Endothelial cell of umbilical vein (primary cell): ENCODE results near the gene EGLN1. TPM values are rescaled to one million over a fixed set of nuclear protein-coding genes. Genes with fewer than 3 reads are reported as not detected.

Experiments
- BruUV-seq: library from RNA; stranded (reverse); fragments of 400-500 nt; replicated peaks from 2 replicates; lab custom pipeline; 2021; lab: Mats Ljungman, UMichigan
- CTCF ChIA-PET: fragments of 300-600, 350-600 bp; sonication (Branson Sonifier 250); formaldehyde crosslinking; loops from one replicate; lab custom pipeline; 2021; ENCODE audit warnings: antibody characterized with exemption, inconsistent platforms; lab: Charles Lee
- POLR2A ChIA-PET: fragments of 300-600, 350-600 bp; sonication (Branson Sonifier 250); formaldehyde crosslinking; loops from one replicate; lab custom pipeline; 2021; ENCODE audit warnings: antibody characterized with exemption, inconsistent platforms; lab: Charles Lee
- DNase-seq: peaks from one replicate; pipeline ENCODE4 v3.0.0-alpha.2; 2011; ENCODE audit warnings: low read depth, low spot score
- FAIRE-seq: peaks from 2 replicates; lab custom pipeline; 2011; peaks lifted over from hg19 to GRCh38; lab: Jason Lieb, UNC
- H2AFZ ChIP-seq: 2 replicates; pipeline ENCODE4 v1.6.0; 2012; ENCODE audit warnings: low read depth, low read length, control low read depth, inconsistent platforms
- H3K27ac ChIP-seq: 2 replicates; pipeline ENCODE4 v1.5.1; 2011; ENCODE audit warnings: low read depth, mild to moderate bottlenecking, control low read depth, low read length, moderate library complexity; ENCODE audit not compliant: insufficient read depth
- H3K27me3 ChIP-seq, 2 experiments: 2 replicates each; pipeline versions ENCODE4 v1.6.0 to v1.6.1; 2011; ENCODE audit warnings: low read length in 2 of 2, mixed read lengths in 1 of 2; ENCODE audit not compliant: control insufficient read depth in 2 of 2, insufficient read depth in 2 of 2
- H3K36me3 ChIP-seq, 2 experiments: 2 replicates in 1 of 2; 3 replicates in 1 of 2; pipeline ENCODE4 v1.5.1; 2011; ENCODE audit warnings: low read length in 2 of 2, mild to moderate bottlenecking in 1 of 2, moderate library complexity in 1 of 2; ENCODE audit not compliant: control insufficient read depth in 2 of 2, insufficient read depth in 2 of 2; ENCODE audit errors: extremely low read depth in 1 of 2
- H3K4me1 ChIP-seq: 3 replicates; pipeline ENCODE4 v1.5.1; 2011; ENCODE audit warnings: mild to moderate bottlenecking, low read length; ENCODE audit not compliant: control insufficient read depth, insufficient read depth; ENCODE audit errors: extremely low read depth
- H3K4me2 ChIP-seq: 2 replicates; pipeline ENCODE4 v1.6.1; 2011; ENCODE audit warnings: low read length, control low read depth, mixed read lengths; ENCODE audit not compliant: insufficient read depth
- H3K4me3 ChIP-seq, 3 experiments: fragments of 200-600 bp in 1 of 3; sonication (generic), shearing (Covaris generic) in 1 of 3; replicated peaks in 1 of 3; 2 replicates each; pipeline ENCODE4 v1.5.1; 2011 to 2016; ENCODE audit warnings: control low read depth in 3 of 3, low read length in 3 of 3, mild to moderate bottlenecking in 2 of 3, inconsistent platforms in 1 of 3, low read depth in 1 of 3, moderate library complexity in 1 of 3; ENCODE audit not compliant: insufficient read depth in 1 of 3
- H3K79me2 ChIP-seq: 2 replicates; pipeline ENCODE4 v1.6.0; 2012; ENCODE audit warnings: low read length, inconsistent platforms; ENCODE audit not compliant: control insufficient read depth, insufficient read depth
- H3K9ac ChIP-seq: replicated peaks from 2 replicates; pipeline ENCODE3; 2011; ENCODE audit warnings: low read length, control low read depth; ENCODE audit not compliant: insufficient read depth; ENCODE audit errors: extremely low read depth
- H3K9me1 ChIP-seq: replicated peaks from 3 replicates; pipeline ENCODE4 v1.6.0; 2011; ENCODE audit warnings: mild to moderate bottlenecking, low read length; ENCODE audit not compliant: control insufficient read depth, insufficient read depth; ENCODE audit errors: extremely low read depth
- H3K9me3 ChIP-seq: replicated peaks from 2 replicates; pipeline ENCODE4 v1.5.1; 2012; ENCODE audit warnings: low read length, inconsistent platforms; ENCODE audit not compliant: control insufficient read depth, insufficient read depth
- H4K20me1 ChIP-seq: replicated peaks from 2 replicates; pipeline ENCODE3; 2011; ENCODE audit warnings: mild to moderate bottlenecking, low read length; ENCODE audit not compliant: control insufficient read depth, insufficient read depth; ENCODE audit errors: extremely low read depth
- EZH2 ChIP-seq: IDR thresholded peaks from 2 replicates; pipeline ENCODE4 v1.6.1; 2012; ENCODE audit warnings: borderline replicate concordance, low read depth, mild to moderate bottlenecking, moderate library complexity, low read length, inconsistent platforms; ENCODE audit not compliant: severe bottlenecking
- FOS ChIP-seq: IDR thresholded peaks from 2 replicates; pipeline ENCODE4 v1.6.1; 2011; ENCODE audit warnings: mild to moderate bottlenecking, low read length, moderate library complexity, borderline replicate concordance; ENCODE audit not compliant: insufficient read depth
- GATA2 ChIP-seq: IDR thresholded peaks from 2 replicates; pipeline ENCODE4 v1.7.0; 2011; ENCODE audit warnings: low read depth, mild to moderate bottlenecking, moderate library complexity, mixed read lengths, low read length; ENCODE audit not compliant: insufficient read length, insufficient read depth
- JUN ChIP-seq: IDR thresholded peaks from 2 replicates; pipeline ENCODE4 v1.6.1; 2011; ENCODE audit warnings: borderline replicate concordance, low read depth; ENCODE audit not compliant: insufficient read length, insufficient read depth
- MYC ChIP-seq: IDR thresholded peaks from one replicate; pipeline ENCODE4 v1.6.1; 2011; ENCODE audit warnings: mild to moderate bottlenecking, low read depth, low read length
- POLR2A ChIP-seq: IDR thresholded peaks from 2 replicates; pipeline ENCODE4 v1.6.1; 2012; ENCODE audit warnings: low read depth, mild to moderate bottlenecking, control low read depth, low read length
- dilution Hi-C: fragments of 300-500 bp; cut with MboI; formaldehyde crosslinking; loops from one replicate; pipeline ENCODE4 v1.15.0; 2019; ENCODE audit warnings: low sequenced_read_pairs; ENCODE audit not compliant: extremely low pct_ligation_motif_present
- intact Hi-C: fragments of 100-400 bp; cut with micrococcal nuclease; formaldehyde crosslinking; loops from one replicate; pipeline ENCODE4 v1.10.0; 2022
- polyA plus RNA-seq, 4 experiments: library from polyadenylated mRNA; depleted of rRNA in 3 of 4; stranded (reverse) in 3 of 4; unstranded in 1 of 4; fragments of >200 nt; gene quantifications; 2 replicates each; pipeline versions ENCODE4 v1.2.1 to v1.2.3, GENCODE V29; 2011 to 2012; ENCODE audit warnings: missing spikeins in 1 of 4
- total RNA-seq: library from RNA; stranded (reverse); gene quantifications from 2 replicates; pipeline ENCODE4 v1.2.3, GENCODE V29; 2021
- TF ChIP-seq, protein P1 (sequence below): IDR thresholded peaks from 2 replicates; pipeline ENCODE4 v1.6.1; 2011; ENCODE audit not compliant: insufficient read depth, insufficient read length
- TF ChIP-seq, protein P2 (sequence below), 2 donors: IDR thresholded peaks; 1 replicate in 1 of 2; 2 replicates in 1 of 2; pipeline ENCODE4 v1.5.1; 2011; ENCODE audit warnings: low read length in 2 of 2, mild to moderate bottlenecking in 2 of 2, moderate library complexity in 2 of 2, control low read depth in 1 of 2, inconsistent platforms in 1 of 2, low read depth in 1 of 2; ENCODE audit not compliant: insufficient read depth in 1 of 2; ENCODE audit errors: extremely low read depth in 1 of 2

The EGLN1 gene
- total and polyA plus RNA-seq, 2 donors (not counting 3 experiments of a cell fraction or from before 2014, with no cell fraction given), result 13.7 to 38.1 TPM

DNA sequence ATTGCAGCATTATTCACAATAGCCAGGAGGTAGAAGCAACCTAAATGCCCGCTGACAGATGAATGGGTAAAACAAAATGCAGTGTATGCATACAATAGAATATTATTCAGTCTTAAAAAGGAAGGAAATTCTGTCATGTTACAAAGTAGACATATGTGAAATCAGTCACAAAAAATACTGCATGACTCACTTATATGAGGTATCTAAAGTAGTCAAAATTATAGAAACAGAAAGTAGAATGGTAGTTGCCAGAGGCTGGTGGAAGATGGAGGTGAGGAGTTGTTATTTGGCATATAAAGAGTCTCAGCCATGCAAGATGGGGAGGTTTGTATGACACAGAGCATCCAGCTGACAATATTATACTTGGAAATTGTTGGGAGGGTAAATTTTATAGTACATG lies 43.0 kb upstream of the EGLN1 start:
- ChIA-PET CTCF (no interaction called here), POLR2A (no interaction called here)
- no peaks in the 10 kb centered on the region for H3K9me3 ChIP-seq
- no peaks in the 10 kb centered on the region for H3K9me1 ChIP-seq
- dilution Hi-C loops (no loop called here), intact Hi-C loops (no loop called here)
- no peak for FAIRE-seq
- no peak overlapping the region for H3K9ac ChIP-seq
- H2AFZ ChIP-seq, result no peak overlapping the region
- no peak overlapping the region for H3K27ac ChIP-seq
- H4K20me1 ChIP-seq, result no peaks in the 10 kb centered on the region
- H3K4me1 ChIP-seq, result peaks cover 9% of the 10 kb centered on the region
- H3K4me2 ChIP-seq, result no peak overlapping the region
- no peaks in the 10 kb centered on the region for H3K79me2 ChIP-seq
- no peaks in the 10 kb centered on the region for H3K36me3 ChIP-seq
- no peak for TF ChIP-seq MYC
- no peak for TF ChIP-seq FOS
- TF ChIP-seq JUN, result peak; percentile 66
- TF ChIP-seq POLR2A, result no peak
- TF ChIP-seq, protein P1, sequence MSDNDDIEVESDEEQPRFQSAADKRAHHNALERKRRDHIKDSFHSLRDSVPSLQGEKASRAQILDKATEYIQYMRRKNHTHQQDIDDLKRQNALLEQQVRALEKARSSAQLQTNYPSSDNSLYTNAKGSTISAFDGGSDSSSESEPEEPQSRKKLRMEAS, result no peak
- TF ChIP-seq EZH2, result no peak
- TF ChIP-seq, protein P2, sequence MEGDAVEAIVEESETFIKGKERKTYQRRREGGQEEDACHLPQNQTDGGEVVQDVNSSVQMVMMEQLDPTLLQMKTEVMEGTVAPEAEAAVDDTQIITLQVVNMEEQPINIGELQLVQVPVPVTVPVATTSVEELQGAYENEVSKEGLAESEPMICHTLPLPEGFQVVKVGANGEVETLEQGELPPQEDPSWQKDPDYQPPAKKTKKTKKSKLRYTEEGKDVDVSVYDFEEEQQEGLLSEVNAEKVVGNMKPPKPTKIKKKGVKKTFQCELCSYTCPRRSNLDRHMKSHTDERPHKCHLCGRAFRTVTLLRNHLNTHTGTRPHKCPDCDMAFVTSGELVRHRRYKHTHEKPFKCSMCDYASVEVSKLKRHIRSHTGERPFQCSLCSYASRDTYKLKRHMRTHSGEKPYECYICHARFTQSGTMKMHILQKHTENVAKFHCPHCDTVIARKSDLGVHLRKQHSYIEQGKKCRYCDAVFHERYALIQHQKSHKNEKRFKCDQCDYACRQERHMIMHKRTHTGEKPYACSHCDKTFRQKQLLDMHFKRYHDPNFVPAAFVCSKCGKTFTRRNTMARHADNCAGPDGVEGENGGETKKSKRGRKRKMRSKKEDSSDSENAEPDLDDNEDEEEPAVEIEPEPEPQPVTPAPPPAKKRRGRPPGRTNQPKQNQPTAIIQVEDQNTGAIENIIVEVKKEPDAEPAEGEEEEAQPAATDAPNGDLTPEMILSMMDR (IDR thresholded peaks at IDR 0.05; ENCODE audit: extremely low read depth in 1 of 2, insufficient read depth in 1 of 2, low read depth in 1 of 2, low read length in 2 of 2), result no peak
- TF ChIP-seq GATA2, result no peak
- DNase-seq, result no peak
- peaks cover 0 to 2% of the 10 kb centered on the region in 2 experiments for H3K27me3 ChIP-seq
- no peak overlapping the region for H3K4me3 ChIP-seq
- no TSS peak for BruUV-seq
